Activated naive CD4-positive, alpha-beta T cell treated with anti-CD3 and anti-CD28 coated beads, Interleukin-2, amount 10 ng/mL, durations not matched to agents 7 days and 5 days (primary cell): ENCODE measurements around the gene PRKAG2.
"Not testable (repeated sequence)": the region's sequence is repeated elsewhere in the genome, so short reads cannot be mapped to it uniquely, and the experiment has no call there.

Experiments
- CTCF ChIA-PET: fragments of 350-600 bp; sonication (Branson Sonifier 250); formaldehyde crosslinking; loops from one replicate; lab custom pipeline; 2021; ENCODE audit warnings: antibody characterized with exemption; lab: Charles Lee
- DNase-seq: peaks from one replicate; pipeline ENCODE4 v3.0.0-alpha.2; 2020
- H3K27ac Mint-ChIP-seq: one replicate; pipeline ENCODE4 v1.8.0; 2021; ENCODE audit warnings: mild to moderate bottlenecking, moderate library complexity, mixed read lengths
- H3K27me3 Mint-ChIP-seq: one replicate; pipeline ENCODE4 v1.8.0; 2021; ENCODE audit warnings: mild to moderate bottlenecking, mixed read lengths
- H3K36me3 Mint-ChIP-seq: one replicate; pipeline ENCODE4 v1.8.0; 2021; ENCODE audit warnings: mixed read lengths
- H3K4me1 Mint-ChIP-seq: one replicate; pipeline ENCODE4 v1.8.0; 2021; ENCODE audit warnings: mixed read lengths
- H3K4me3 Mint-ChIP-seq: one replicate; pipeline ENCODE4 v1.8.0; 2021; ENCODE audit warnings: mild to moderate bottlenecking, moderate library complexity, mixed read lengths
- H3K9me3 Mint-ChIP-seq: one replicate; pipeline ENCODE4 v1.8.0; 2021; ENCODE audit warnings: mixed read lengths

Gene PRKAG2

GRCh38 chr7:151849008-151849878 is 27.7 kb downstream of the PRKAG2 start:
- Mint-ChIP-seq H3K4me1 (peaks cover 15% of the 10 kb centered on the region), H3K9me3 (no peaks in the 10 kb centered on the region), H3K4me3 (no peak overlapping the region), H3K27ac (no peak overlapping the region), H3K36me3 (no peaks in the 10 kb centered on the region), H3K27me3 (no peaks in the 10 kb centered on the region)
- CTCF ChIA-PET, result interaction anchor here (1.4 kb wide), 1 partner anchor 11 kb away, joined by 3 read pairs; no protein-coding TSS in a partner anchor
- no peak for DNase-seq

GRCh38 chr7:151847681-151848081 is 29.2 kb downstream of the PRKAG2 start:
- Mint-ChIP-seq H3K4me1 (peaks cover 15% of the 10 kb centered on the region), H3K9me3 (no peaks in the 10 kb centered on the region), H3K27ac (no peak overlapping the region), H3K4me3 (no peak overlapping the region), H3K27me3 (no peaks in the 10 kb centered on the region), H3K36me3 (no peaks in the 10 kb centered on the region)
- DNase-seq, result no peak
- CTCF ChIA-PET, result interaction anchor here (1.2 kb wide), 1 partner anchor 87 kb away, joined by 3 read pairs; no protein-coding TSS in a partner anchor

- Mint-ChIP-seq H3K27ac (no peak overlapping the region), H3K36me3 (no peaks in the 10 kb centered on the region), H3K9me3 (no peaks in the 10 kb centered on the region), H3K4me3 (no peak overlapping the region), H3K4me1 (peaks cover 15% of the 10 kb centered on the region), H3K27me3 (no peaks in the 10 kb centered on the region)
- CTCF ChIA-PET, result interaction anchor here (1.2 to 2.4 kb wide), 2 partner anchors 64 to 87 kb away, joined by 3 to 7 read pairs; no protein-coding TSS in a partner anchor
- no peak for DNase-seq
Observed at GRCh38 chr7:151847136-151847535, 29.8 kb downstream of the PRKAG2 start.

- no peak for DNase-seq
- H3K27ac Mint-ChIP-seq, result no peak overlapping the region
- H3K4me1 Mint-ChIP-seq, result peaks cover 2% of the 10 kb centered on the region
- H3K27me3 Mint-ChIP-seq, result no peaks in the 10 kb centered on the region
- no peaks in the 10 kb centered on the region for H3K9me3 Mint-ChIP-seq
- CTCF ChIA-PET, result interaction anchor here (2.4 kb wide), 1 partner anchor 63 kb away, joined by 7 read pairs; no protein-coding TSS in a partner anchor
- H3K4me3 Mint-ChIP-seq, result no peak overlapping the region
- H3K36me3 Mint-ChIP-seq, result no peaks in the 10 kb centered on the region
Observed at GRCh38 chr7:151845412-151846205, 31.3 kb downstream of the PRKAG2 start.

- Mint-ChIP-seq H3K9me3 (no peaks in the 10 kb centered on the region), H3K36me3 (no peaks in the 10 kb centered on the region), H3K4me3 (no peak overlapping the region), H3K4me1 (peaks cover 5% of the 10 kb centered on the region), H3K27ac (no peak overlapping the region), H3K27me3 (no peaks in the 10 kb centered on the region)
- CTCF ChIA-PET, result interaction anchor here (2.4 kb wide), 1 partner anchor 62 kb away, joined by 7 read pairs; no protein-coding TSS in a partner anchor
- no peak for DNase-seq
Observed at GRCh38 chr7:151844825-151845200, 32.1 kb downstream of the PRKAG2 start.

GRCh38 chr7:151844071-151844824 is 32.7 kb downstream of the PRKAG2 start:
- Mint-ChIP-seq H3K27ac (no peak overlapping the region), H3K9me3 (no peaks in the 10 kb centered on the region), H3K27me3 (no peaks in the 10 kb centered on the region), H3K4me3 (no peak overlapping the region), H3K36me3 (no peaks in the 10 kb centered on the region), H3K4me1 (peaks cover 11% of the 10 kb centered on the region)
- no peak for DNase-seq
- CTCF ChIA-PET, result interaction anchor here (1.3 kb wide), 1 partner anchor 61 kb away, joined by 5 read pairs; no protein-coding TSS in a partner anchor

- no peaks in the 10 kb centered on the region for H3K36me3 Mint-ChIP-seq
- no peaks in the 10 kb centered on the region for H3K27me3 Mint-ChIP-seq
- no peak overlapping the region for H3K4me3 Mint-ChIP-seq
- no peaks in the 10 kb centered on the region for H3K9me3 Mint-ChIP-seq
- peaks cover 22% of the 10 kb centered on the region for H3K4me1 Mint-ChIP-seq
- H3K27ac Mint-ChIP-seq, result no peak overlapping the region
- CTCF ChIA-PET, result interaction anchor here (1.3 kb wide), 1 partner anchor 60 kb away, joined by 5 read pairs; no protein-coding TSS in a partner anchor
- DNase-seq, result no peak
Observed at GRCh38 chr7:151843181-151843580, 33.7 kb downstream of the PRKAG2 start.

GRCh38 chr7:151841395-151842051 is 35.4 kb downstream of the PRKAG2 start:
- H3K4me1 Mint-ChIP-seq, result peaks cover 29% of the 10 kb centered on the region
- H3K4me3 Mint-ChIP-seq, H3K36me3 Mint-ChIP-seq, H3K27ac Mint-ChIP-seq, DNase-seq, H3K27me3 Mint-ChIP-seq, H3K9me3 Mint-ChIP-seq, CTCF ChIA-PET: not testable (repeated sequence)

- Mint-ChIP-seq H3K27me3 (no peaks in the 10 kb centered on the region), H3K9me3 (no peaks in the 10 kb centered on the region), H3K36me3 (no peaks in the 10 kb centered on the region), H3K27ac (peak overlapping the region; percentile 89), H3K4me1 (peaks cover 35% of the 10 kb centered on the region), H3K4me3 (no peak overlapping the region)
- no peak for DNase-seq
- CTCF ChIA-PET, result interaction anchor here (0.6 to 1.0 kb wide), 2 partner anchors 16 to 58 kb away, joined by 3 to 4 read pairs; no protein-coding TSS in a partner anchor
Observed at GRCh38 chr7:151840088-151840910, 36.6 kb downstream of the PRKAG2 start.

- Mint-ChIP-seq H3K4me3 (peak overlapping the region; percentile 48), H3K9me3 (no peaks in the 10 kb centered on the region), H3K27me3 (no peaks in the 10 kb centered on the region), H3K27ac (peak overlapping the region; percentile 89), H3K4me1 (peaks cover 41% of the 10 kb centered on the region), H3K36me3 (no peaks in the 10 kb centered on the region)
- CTCF ChIA-PET, result interaction anchor here (0.6 to 0.7 kb wide), 2 partner anchors 17 to 79 kb away, joined by 3 to 4 read pairs; no protein-coding TSS in a partner anchor
- DNase-seq, result no peak
Observed at GRCh38 chr7:151839451-151839921, 37.4 kb downstream of the PRKAG2 start.

GRCh38 chr7:151838861-151839381 is 38.0 kb downstream of the PRKAG2 start:
- H3K9me3 Mint-ChIP-seq, result no peaks in the 10 kb centered on the region
- peak overlapping the region; percentile 48 for H3K4me3 Mint-ChIP-seq
- CTCF ChIA-PET, result interaction anchor here (0.7 kb wide), 1 partner anchor 78 kb away, joined by 4 read pairs; no protein-coding TSS in a partner anchor
- H3K27me3 Mint-ChIP-seq, result no peaks in the 10 kb centered on the region
- H3K27ac Mint-ChIP-seq, result peak overlapping the region; percentile 89
- no peaks in the 10 kb centered on the region for H3K36me3 Mint-ChIP-seq
- H3K4me1 Mint-ChIP-seq, result peaks cover 46% of the 10 kb centered on the region
- peak; percentile 74 for DNase-seq

GRCh38 chr7:151838072-151838471 is 38.8 kb downstream of the PRKAG2 start:
- Mint-ChIP-seq H3K36me3 (no peaks in the 10 kb centered on the region), H3K27ac (peak overlapping the region; percentile 89), H3K27me3 (peaks cover 2% of the 10 kb centered on the region), H3K9me3 (no peaks in the 10 kb centered on the region), H3K4me1 (peaks cover 55% of the 10 kb centered on the region), H3K4me3 (no peak overlapping the region)
- CTCF ChIA-PET, result no interaction called here
- no peak for DNase-seq
